Measurements from ENCODE around the gene NR2C1.

GRCh38 chr12:95117178-95117599 is 43.8 kb upstream of the NR2C1 start:
- TF ChIP-seq, protein P1, sequence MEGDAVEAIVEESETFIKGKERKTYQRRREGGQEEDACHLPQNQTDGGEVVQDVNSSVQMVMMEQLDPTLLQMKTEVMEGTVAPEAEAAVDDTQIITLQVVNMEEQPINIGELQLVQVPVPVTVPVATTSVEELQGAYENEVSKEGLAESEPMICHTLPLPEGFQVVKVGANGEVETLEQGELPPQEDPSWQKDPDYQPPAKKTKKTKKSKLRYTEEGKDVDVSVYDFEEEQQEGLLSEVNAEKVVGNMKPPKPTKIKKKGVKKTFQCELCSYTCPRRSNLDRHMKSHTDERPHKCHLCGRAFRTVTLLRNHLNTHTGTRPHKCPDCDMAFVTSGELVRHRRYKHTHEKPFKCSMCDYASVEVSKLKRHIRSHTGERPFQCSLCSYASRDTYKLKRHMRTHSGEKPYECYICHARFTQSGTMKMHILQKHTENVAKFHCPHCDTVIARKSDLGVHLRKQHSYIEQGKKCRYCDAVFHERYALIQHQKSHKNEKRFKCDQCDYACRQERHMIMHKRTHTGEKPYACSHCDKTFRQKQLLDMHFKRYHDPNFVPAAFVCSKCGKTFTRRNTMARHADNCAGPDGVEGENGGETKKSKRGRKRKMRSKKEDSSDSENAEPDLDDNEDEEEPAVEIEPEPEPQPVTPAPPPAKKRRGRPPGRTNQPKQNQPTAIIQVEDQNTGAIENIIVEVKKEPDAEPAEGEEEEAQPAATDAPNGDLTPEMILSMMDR (conservative IDR thresholded peaks at IDR 0.05; ENCODE audit: low read length), result peak; percentile 93
- no peak for TF ChIP-seq EZH2phosphoT487 (IDR thresholded peaks at IDR 0.05; ENCODE audit: borderline replicate concordance, low read depth, low read length)
